ENCODE measurements around the gene DLX4. TPM values are rescaled to one million over a fixed set of nuclear protein-coding genes. Genes with fewer than 3 reads are reported as not detected.

Gene DLX4
- total and polyA plus RNA-seq, 3 experiments from 2014 or later = 0.58 to 0.88 TPM; not detected in 1

- H3K36me3 ChIP-seq (ENCODE audit: insufficient read depth, low read length) = no peaks in the 10 kb centered on the region
- CTCF ChIA-PET = interaction anchor here (0.7 to 7.3 kb wide), 36 partner anchors 8 to 585 kb away, joined by 3 to 159 read pairs (median 6); partner anchors contain the start of genes PDK2 and SLC35B1
- peaks cover 66% of the 10 kb centered on the region for H3K27me3 ChIP-seq (ENCODE audit: insufficient read depth, low read length, poor library complexity, severe bottlenecking)
- Mint-ChIP-seq H3K4me3 (peak overlapping the region in 2 of 7 donors; percentile 31 to 44), H3K9me3 (peaks cover 0 to 2% (median 0%) of the 10 kb centered on the region in 5 donors), H3K27ac (peak overlapping the region in 1 of 8 donors; percentile 26), H3K27me3 (peaks cover 53 to 82% of the 10 kb centered on the region in 2 donors), H3K36me3 (no peaks in the 10 kb centered on the region), H3K4me1 (peaks cover 25 to 43% (median 32%) of the 10 kb centered on the region in 3 donors)
- POLR2A ChIA-PET = interaction anchor here (1.5 kb wide), 1 partner anchor 45 kb away, joined by 7 read pairs; no protein-coding TSS in a partner anchor
- peaks cover 22% of the 10 kb centered on the region for H3K4me1 ChIP-seq (ENCODE audit: insufficient read depth, low read length)
- no peaks in the 10 kb centered on the region for H3K9me3 ChIP-seq (ENCODE audit: low read length)
- DNase-seq = no peak
- no peak overlapping the region for H3K4me3 ChIP-seq (ENCODE audit: low read length)
- H3K27ac ChIP-seq (ENCODE audit: low read depth, low read length) = no peak overlapping the region
Measured at GRCh38 chr17:49997301-49997650, 28.3 kb downstream of the DLX4 start.

- Histone ChIP-seq H3K36me3 (ENCODE audit: insufficient read depth, low read length) (no peaks in the 10 kb centered on the region), H3K9me3 (ENCODE audit: low read length) (no peaks in the 10 kb centered on the region), H3K4me1 (ENCODE audit: insufficient read depth, low read length) (peaks cover 22% of the 10 kb centered on the region), H3K27me3 (ENCODE audit: insufficient read depth, low read length, poor library complexity, severe bottlenecking) (peaks cover 59% of the 10 kb centered on the region), H3K4me3 (ENCODE audit: low read length) (no peak overlapping the region), H3K27ac (ENCODE audit: low read depth, low read length) (no peak overlapping the region)
- POLR2A ChIA-PET = interaction anchor here (0.6 kb wide), 1 partner anchor 300 kb away, joined by 3 read pairs; no protein-coding TSS in a partner anchor
- no peak overlapping the region for H3K27ac Mint-ChIP-seq
- H3K4me1 Mint-ChIP-seq = peaks cover 25 to 39% (median 29%) of the 10 kb centered on the region in 3 donors
- H3K27me3 Mint-ChIP-seq = peaks cover 53 to 80% of the 10 kb centered on the region in 2 donors
- peak; percentile 72 to 89 (median 80) for DNase-seq
- H3K4me3 Mint-ChIP-seq = no peak overlapping the region
- peaks cover 0 to 2% (median 0%) of the 10 kb centered on the region in 5 donors for H3K9me3 Mint-ChIP-seq
- no peaks in the 10 kb centered on the region for H3K36me3 Mint-ChIP-seq
- CTCF ChIA-PET = interaction anchor here (0.5 to 7.3 kb wide), 45 partner anchors 8 to 583 kb away, joined by 3 to 159 read pairs (median 5); partner anchors contain the start of genes PDK2, PHB1 and SLC35B1
Measured at GRCh38 chr17:49997773-49998703, 29.0 kb downstream of the DLX4 start.

- no peak for DNase-seq
- H3K4me3 Mint-ChIP-seq = no peak overlapping the region
- peaks cover 21 to 35% (median 26%) of the 10 kb centered on the region in 3 donors for H3K4me1 Mint-ChIP-seq
- H3K36me3 Mint-ChIP-seq = no peaks in the 10 kb centered on the region
- ChIA-PET POLR2A (interaction anchor here (0.6 kb wide), 1 partner anchor 299 kb away, joined by 3 read pairs; no protein-coding TSS in a partner anchor), CTCF (interaction anchor here (0.5 to 7.3 kb wide), 34 partner anchors 9 to 584 kb away, joined by 3 to 159 read pairs (median 5); partner anchors contain the start of genes PDK2, PHB1 and SLC35B1)
- no peaks in the 10 kb centered on the region for H3K9me3 ChIP-seq (ENCODE audit: low read length)
- H3K36me3 ChIP-seq (ENCODE audit: insufficient read depth, low read length) = no peaks in the 10 kb centered on the region
- H3K9me3 Mint-ChIP-seq = peaks cover 0 to 2% (median 0%) of the 10 kb centered on the region in 5 donors
- peaks cover 52 to 80% of the 10 kb centered on the region in 2 donors for H3K27me3 Mint-ChIP-seq
- peaks cover 21% of the 10 kb centered on the region for H3K4me1 ChIP-seq (ENCODE audit: insufficient read depth, low read length)
- H3K27ac Mint-ChIP-seq = no peak overlapping the region
- no peak overlapping the region for H3K4me3 ChIP-seq (ENCODE audit: low read length)
- H3K27me3 ChIP-seq (ENCODE audit: insufficient read depth, low read length, poor library complexity, severe bottlenecking) = peaks cover 53% of the 10 kb centered on the region
- no peak overlapping the region for H3K27ac ChIP-seq (ENCODE audit: low read depth, low read length)
Measured at GRCh38 chr17:49998836-49999511, 30.0 kb downstream of the DLX4 start.

- Mint-ChIP-seq H3K4me3 (no peak overlapping the region), H3K4me1 (no peaks in the 10 kb centered on the region), H3K27me3 (peaks cover 23 to 55% of the 10 kb centered on the region in 2 donors), H3K27ac (no peak overlapping the region), H3K36me3 (no peaks in the 10 kb centered on the region), H3K9me3 (peaks cover 0 to 2% (median 2%) of the 10 kb centered on the region in 5 donors)
- Histone ChIP-seq H3K4me1 (ENCODE audit: insufficient read depth, low read length) (no peaks in the 10 kb centered on the region), H3K36me3 (ENCODE audit: insufficient read depth, low read length) (no peaks in the 10 kb centered on the region), H3K4me3 (ENCODE audit: low read length) (no peak overlapping the region), H3K27ac (ENCODE audit: low read depth, low read length) (no peak overlapping the region), H3K27me3 (ENCODE audit: insufficient read depth, low read length, poor library complexity, severe bottlenecking) (peaks cover 20% of the 10 kb centered on the region), H3K9me3 (ENCODE audit: low read length) (no peaks in the 10 kb centered on the region)
- POLR2A ChIA-PET = no interaction called here
- no peak for DNase-seq
- CTCF ChIA-PET = no interaction called here
Measured at GRCh38 chr17:50003911-50004310, 34.9 kb downstream of the DLX4 start.

- H3K4me3 Mint-ChIP-seq = no peak overlapping the region
- CTCF ChIA-PET = no interaction called here
Measured at GRCh38 chr17:50009282-50009681, 40.3 kb downstream of the DLX4 start.

GRCh38 chr17:50013079-50013478, 44.1 kb downstream of the DLX4 start:
- Mint-ChIP-seq H3K27ac (no peak overlapping the region), H3K36me3 (peaks cover 0 to 25% (median 2%) of the 10 kb centered on the region in 3 donors), H3K9me3 (peaks cover 13 to 57% (median 48%) of the 10 kb centered on the region in 5 donors), H3K4me1 (no peaks in the 10 kb centered on the region), H3K27me3 (peaks cover 32 to 59% of the 10 kb centered on the region in 2 donors), H3K4me3 (no peak overlapping the region)
- H3K36me3 ChIP-seq (ENCODE audit: insufficient read depth, low read length) = no peaks in the 10 kb centered on the region
- no peak for DNase-seq
- H3K4me1 ChIP-seq (ENCODE audit: insufficient read depth, low read length) = no peaks in the 10 kb centered on the region
- H3K9me3 ChIP-seq (ENCODE audit: low read length) = no peaks in the 10 kb centered on the region
- H3K27me3 ChIP-seq (ENCODE audit: insufficient read depth, low read length, poor library complexity, severe bottlenecking) = no peaks in the 10 kb centered on the region
- ChIA-PET CTCF (no interaction called here), POLR2A (no interaction called here)
- H3K27ac ChIP-seq (ENCODE audit: low read depth, low read length) = no peak overlapping the region
- H3K4me3 ChIP-seq (ENCODE audit: low read length) = no peak overlapping the region

More at GRCh38 chr17:50009282-50009681, 40.3 kb downstream of the DLX4 start:
- POLR2A ChIA-PET = no interaction called here
- H3K4me1 ChIP-seq (ENCODE audit: insufficient read depth, low read length) = no peaks in the 10 kb centered on the region
- no peak for DNase-seq
- Mint-ChIP-seq H3K27ac (peak overlapping the region in 1 of 8 donors; percentile 38), H3K9me3 (peaks cover 13 to 45% (median 39%) of the 10 kb centered on the region in 5 donors), H3K27me3 (peaks cover 32 to 54% of the 10 kb centered on the region in 2 donors), H3K36me3 (peaks cover 0 to 17% (median 2%) of the 10 kb centered on the region in 3 donors), H3K4me1 (no peaks in the 10 kb centered on the region)
- no peak overlapping the region for H3K4me3 ChIP-seq (ENCODE audit: low read length)
- H3K27me3 ChIP-seq (ENCODE audit: insufficient read depth, low read length, poor library complexity, severe bottlenecking) = peaks cover 3% of the 10 kb centered on the region
- H3K36me3 ChIP-seq (ENCODE audit: insufficient read depth, low read length) = no peaks in the 10 kb centered on the region
- no peak overlapping the region for H3K27ac ChIP-seq (ENCODE audit: low read depth, low read length)
- no peaks in the 10 kb centered on the region for H3K9me3 ChIP-seq (ENCODE audit: low read length)

- H3K4me1 Mint-ChIP-seq = no peaks in the 10 kb centered on the region
- POLR2A ChIA-PET = no interaction called here
- Histone ChIP-seq H3K4me1 (ENCODE audit: insufficient read depth, low read length) (no peaks in the 10 kb centered on the region), H3K36me3 (ENCODE audit: insufficient read depth, low read length) (no peaks in the 10 kb centered on the region), H3K4me3 (ENCODE audit: low read length) (no peak overlapping the region), H3K9me3 (ENCODE audit: low read length) (no peaks in the 10 kb centered on the region), H3K27me3 (ENCODE audit: insufficient read depth, low read length, poor library complexity, severe bottlenecking) (no peaks in the 10 kb centered on the region), H3K27ac (ENCODE audit: low read depth, low read length) (no peak overlapping the region)
- CTCF ChIA-PET = interaction anchor here (0.8 to 1.3 kb wide), 4 partner anchors 8 to 79 kb away, joined by 3 read pairs; no protein-coding TSS in a partner anchor
- H3K4me3 Mint-ChIP-seq = no peak overlapping the region
- peaks cover 13 to 48% (median 43%) of the 10 kb centered on the region in 5 donors for H3K9me3 Mint-ChIP-seq
- no peak overlapping the region for H3K27ac Mint-ChIP-seq
- H3K36me3 Mint-ChIP-seq = peaks cover 0 to 25% (median 2%) of the 10 kb centered on the region in 3 donors
- peaks cover 26 to 57% of the 10 kb centered on the region in 2 donors for H3K27me3 Mint-ChIP-seq
- no peak for DNase-seq
Measured at GRCh38 chr17:50014471-50015088, 45.6 kb downstream of the DLX4 start.
